PC-3 (cell line): Measurements from ENCODE around the gene LAGE3. TPM values are rescaled to one million over a fixed set of nuclear protein-coding genes. Genes with fewer than 3 reads are reported as not detected.

Experiments used
- ATAC-seq: fragments of 200-7000 bp; cut with Tn5 transposase; 2 replicates; pipeline ENCODE4 v1.9.1; 2020; ENCODE audit warnings: mild to moderate bottlenecking, moderate library complexity
- BruUV-seq: library from RNA; stranded (reverse); fragments of 400-500 nt; replicated peaks from 2 replicates; lab custom pipeline; 2021; lab: Mats Ljungman, UMichigan
- CTCF ChIA-PET: fragments of 300-600 bp; sonication (Branson Sonifier 250); formaldehyde crosslinking; loops from one replicate; lab custom pipeline; 2022; ENCODE audit warnings: antibody characterized with exemption; lab: Charles Lee
- POLR2A ChIA-PET: fragments of 300-600 bp; sonication (Branson Sonifier 250); formaldehyde crosslinking; loops from one replicate; lab custom pipeline; 2022; ENCODE audit warnings: antibody characterized with exemption; ENCODE audit not compliant: unreplicated experiment; lab: Charles Lee
- DNase-seq: peaks from one replicate; pipeline ENCODE4 v3.0.0-alpha.2; 2015
- H2AFZ ChIP-seq: fragments of 300-600 bp; sonication (generic); 2 replicates; pipeline ENCODE4 v1.6.0; 2016; ENCODE audit warnings: antibody characterized with exemption, low read length
- H3F3A ChIP-seq: fragments of 300-600 bp; sonication (generic); one replicate; pipeline ENCODE4 v1.6.0; 2017; ENCODE audit warnings: antibody characterized with exemption, low read length, control low read depth, mild to moderate bottlenecking; ENCODE audit not compliant: unreplicated experiment
- H3K27ac ChIP-seq: fragments of 300-600 bp; sonication (generic); 2 replicates; pipeline ENCODE4 v1.5.1; 2016; ENCODE audit warnings: mild to moderate bottlenecking, low read length
- H3K27me3 ChIP-seq: fragments of 300-600 bp; sonication (generic); 2 replicates; pipeline ENCODE4 v1.6.1; 2016; ENCODE audit warnings: low read length, mixed read lengths
- H3K36me3 ChIP-seq: fragments of 300-600 bp; sonication (generic); 2 replicates; pipeline ENCODE4 v1.6.1; 2016; ENCODE audit warnings: low read depth, mixed run types, low read length, mixed read lengths
- H3K4me1 ChIP-seq: fragments of 300-600 bp; sonication (generic); 2 replicates; pipeline ENCODE4 v1.5.1; 2016; ENCODE audit warnings: low read length; ENCODE audit not compliant: insufficient read depth
- H3K4me2 ChIP-seq: fragments of 300-600 bp; sonication (generic); 2 replicates; pipeline ENCODE4 v1.6.0; 2016; ENCODE audit warnings: low read length
- H3K4me3 ChIP-seq: fragments of 300-600 bp; sonication (generic); 2 replicates; pipeline ENCODE4 v1.5.1; 2016; ENCODE audit warnings: mild to moderate bottlenecking, low read length, mixed read lengths
- H3K79me2 ChIP-seq: fragments of 300-600 bp; sonication (generic); 2 replicates; pipeline ENCODE4 v1.6.1; 2017; ENCODE audit warnings: low read length, mixed read lengths
- H3K9ac ChIP-seq: fragments of 300-600 bp; sonication (generic); 2 replicates; pipeline ENCODE4 v1.6.0; 2016; ENCODE audit warnings: mild to moderate bottlenecking, low read length
- H3K9me2 ChIP-seq: fragments of 300-600 bp; sonication (generic); replicated peaks from 2 replicates; pipeline ENCODE4 v1.6.1; 2016; ENCODE audit warnings: mixed run types, low read length, mixed read lengths
- H3K9me3 ChIP-seq: fragments of 300-600 bp; sonication (generic); 2 replicates; pipeline ENCODE4 v1.6.1; 2016; ENCODE audit warnings: low read length, mixed read lengths
- H4K20me1 ChIP-seq: fragments of 300-600 bp; sonication (generic); 2 replicates; pipeline ENCODE4 v1.6.1; 2016; ENCODE audit warnings: low read length, mixed read lengths
- EZH2 ChIP-seq: fragments of 300-600 bp; sonication (generic); IDR thresholded peaks from one replicate; pipeline ENCODE4 v1.6.1; 2017; ENCODE audit warnings: antibody characterized with exemption, mild to moderate bottlenecking, low read length; ENCODE audit not compliant: unreplicated experiment
- EZH2phosphoT487 ChIP-seq: fragments of 300-600 bp; sonication (generic); IDR thresholded peaks from 2 replicates; pipeline ENCODE4 v1.6.1; 2018; ENCODE audit warnings: mild to moderate bottlenecking, antibody characterized with exemption, low read length, borderline replicate concordance
- intact Hi-C: fragments of 100-400 bp; cut with micrococcal nuclease; formaldehyde crosslinking; loops from 2 replicates; pipeline ENCODE4 v1.9.0; 2023
- total RNA-seq: library from RNA; depleted of rRNA; stranded (reverse); fragments of >200 nt; gene quantifications from 2 replicates; pipeline ENCODE4 v1.2.3, GENCODE V29; 2014
- TF ChIP-seq, protein P1 (sequence below): fragments of 300-600 bp; sonication (generic); conservative IDR thresholded peaks from 2 replicates; pipeline ENCODE4 v1.5.1; 2017; ENCODE audit warnings: antibody characterized with exemption, low read depth, mild to moderate bottlenecking, low read length

LAGE3 gene
- total RNA-seq, 1 experiment from 2014 or later: 87.4 TPM

DNA sequence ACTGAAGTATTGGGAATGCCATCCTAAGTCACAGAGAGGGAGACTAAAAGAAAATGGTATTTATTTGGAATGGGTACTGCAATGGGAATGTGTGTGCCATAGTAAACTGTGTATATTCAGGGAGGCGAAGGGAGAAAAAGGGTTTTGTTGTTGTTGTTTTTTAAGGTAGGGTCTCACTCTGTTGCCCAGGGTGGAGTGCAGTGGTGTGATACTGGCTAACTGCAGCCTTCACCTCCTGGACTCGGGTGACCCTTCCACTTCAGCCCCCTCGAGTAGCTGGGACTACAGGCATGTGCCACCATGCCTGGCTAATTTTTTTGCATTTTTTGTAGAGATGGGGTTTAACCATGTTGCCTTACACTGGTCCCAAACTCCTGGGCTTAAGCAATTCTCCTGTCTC is 15.6 kb upstream of the LAGE3 start:
- no peak overlapping the region for H3K4me3 ChIP-seq
- no peak overlapping the region for H2AFZ ChIP-seq
- intact Hi-C loops: no loop called here
- DNase-seq: no peak
- H3F3A ChIP-seq: no peaks in the 10 kb centered on the region
- no TSS peak for BruUV-seq
- no peaks in the 10 kb centered on the region for H4K20me1 ChIP-seq
- no peak overlapping the region for H3K9ac ChIP-seq
- H3K79me2 ChIP-seq: peaks cover 5% of the 10 kb centered on the region
- no peak for ATAC-seq
- no peaks in the 10 kb centered on the region for H3K27me3 ChIP-seq
- TF ChIP-seq EZH2: no peak
- no peak for TF ChIP-seq EZH2phosphoT487
- TF ChIP-seq, protein P1, sequence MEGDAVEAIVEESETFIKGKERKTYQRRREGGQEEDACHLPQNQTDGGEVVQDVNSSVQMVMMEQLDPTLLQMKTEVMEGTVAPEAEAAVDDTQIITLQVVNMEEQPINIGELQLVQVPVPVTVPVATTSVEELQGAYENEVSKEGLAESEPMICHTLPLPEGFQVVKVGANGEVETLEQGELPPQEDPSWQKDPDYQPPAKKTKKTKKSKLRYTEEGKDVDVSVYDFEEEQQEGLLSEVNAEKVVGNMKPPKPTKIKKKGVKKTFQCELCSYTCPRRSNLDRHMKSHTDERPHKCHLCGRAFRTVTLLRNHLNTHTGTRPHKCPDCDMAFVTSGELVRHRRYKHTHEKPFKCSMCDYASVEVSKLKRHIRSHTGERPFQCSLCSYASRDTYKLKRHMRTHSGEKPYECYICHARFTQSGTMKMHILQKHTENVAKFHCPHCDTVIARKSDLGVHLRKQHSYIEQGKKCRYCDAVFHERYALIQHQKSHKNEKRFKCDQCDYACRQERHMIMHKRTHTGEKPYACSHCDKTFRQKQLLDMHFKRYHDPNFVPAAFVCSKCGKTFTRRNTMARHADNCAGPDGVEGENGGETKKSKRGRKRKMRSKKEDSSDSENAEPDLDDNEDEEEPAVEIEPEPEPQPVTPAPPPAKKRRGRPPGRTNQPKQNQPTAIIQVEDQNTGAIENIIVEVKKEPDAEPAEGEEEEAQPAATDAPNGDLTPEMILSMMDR: no peak
- POLR2A ChIA-PET: no interaction called here
- no peaks in the 10 kb centered on the region for H3K9me3 ChIP-seq
- H3K27ac ChIP-seq: no peak overlapping the region
- H3K9me2 ChIP-seq: no peaks in the 10 kb centered on the region
- no peaks in the 10 kb centered on the region for H3K36me3 ChIP-seq
- CTCF ChIA-PET: no interaction called here
- no peak overlapping the region for H3K4me2 ChIP-seq
- peaks cover 2% of the 10 kb centered on the region for H3K4me1 ChIP-seq

DNA sequence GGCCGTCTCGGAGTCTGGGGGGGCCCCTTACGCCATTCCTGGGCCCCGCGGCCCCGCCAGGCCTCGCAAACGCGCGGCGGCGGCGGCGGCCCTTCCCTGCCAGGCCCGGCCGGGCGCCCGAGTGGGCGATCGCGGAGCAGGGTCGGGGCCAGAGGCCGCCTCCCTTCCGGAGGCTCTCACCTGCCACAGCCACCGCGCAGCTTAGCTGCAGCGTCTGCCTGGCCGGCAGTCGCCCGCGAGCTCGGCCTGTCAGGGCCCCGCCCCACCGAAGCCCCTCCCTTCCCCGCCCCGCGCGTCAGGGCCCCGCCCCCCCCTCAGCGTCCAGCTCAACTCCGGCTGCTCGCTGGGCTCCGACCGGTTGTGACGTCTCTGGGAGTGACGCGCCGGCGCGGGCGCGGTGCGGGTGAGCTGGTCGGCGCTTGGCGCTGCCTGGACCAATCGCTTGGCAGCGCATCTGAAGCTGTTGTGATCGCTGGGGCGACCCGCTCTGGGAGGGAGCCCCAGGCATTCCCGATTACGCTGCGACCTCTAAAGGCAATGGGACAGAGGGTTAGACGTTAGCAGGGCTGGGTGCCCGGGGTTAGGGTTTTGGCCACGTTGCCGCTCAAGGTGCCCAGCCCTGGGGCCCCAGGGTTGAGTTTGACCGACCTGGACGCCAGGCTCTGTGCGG is 11.5 kb upstream of the LAGE3 start, which contains the start of gene SLC10A3:
Gene SLC10A3 (minus strand): TSS at position 216 of the 670 bp plus-strand sequence. CDS start 1,689 bp downstream, outside the sequence.
- H3K36me3 ChIP-seq: peaks cover 3% of the 10 kb centered on the region; the same call in 1 of the 2 replicates

More for the DNA sequence above, 11.5 kb upstream of the LAGE3 start, which contains the start of gene SLC10A3:
- peak within 1 kb of the TSS; percentile 73 for H3K27ac ChIP-seq
- H3K9me3 ChIP-seq: no peaks in the 10 kb centered on the region
- peak within 1 kb of the TSS; percentile 86 for H2AFZ ChIP-seq
- BruUV-seq: no TSS peak
- ChIA-PET CTCF (interaction anchor here (0.6 to 0.9 kb wide), 2 partner anchors 36 to 192 kb away, joined by 3 to 4 read pairs; no protein-coding TSS in a partner anchor), POLR2A (interaction anchor here (0.5 to 0.7 kb wide), 8 partner anchors 8 to 596 kb away, joined by 3 to 10 read pairs (median 4); partner anchors contain the start of genes DKC1 and LAGE3)
- TF ChIP-seq, protein P1: no peak; the same call in 1 of the 2 replicates
- TF ChIP-seq EZH2phosphoT487: no peak
- no peak for TF ChIP-seq EZH2
- H4K20me1 ChIP-seq: no peaks in the 10 kb centered on the region
- peak within 1 kb of the TSS; percentile 87 for H3K9ac ChIP-seq
- H3K79me2 ChIP-seq: peaks cover 34% of the 10 kb centered on the region
- ATAC-seq: peak; percentile 86
- peak within 1 kb of the TSS; percentile 80 for H3K4me3 ChIP-seq
- H3K4me1 ChIP-seq: peaks cover 17% of the 10 kb centered on the region
- H3K4me2 ChIP-seq: peak within 1 kb of the TSS; percentile 92
- no peaks in the 10 kb centered on the region for H3K9me2 ChIP-seq
- DNase-seq: peak; percentile 95
- no peaks in the 10 kb centered on the region for H3K27me3 ChIP-seq
- H3F3A ChIP-seq: no peaks in the 10 kb centered on the region
- intact Hi-C loops: no loop called here
